NCI-H2081 (cell line): ENCODE measurements around the gene CERS1.

Source experiments
- DNase-seq, 2 experiments: peaks; one replicate each; lab custom pipeline; 2025; lab: John Stamatoyannopoulos, UW

The CERS1 gene

GRCh38 chr19:18839465-18840287 is 56.3 kb downstream of the CERS1 start:
- DNase-seq, result no peak

DNA sequence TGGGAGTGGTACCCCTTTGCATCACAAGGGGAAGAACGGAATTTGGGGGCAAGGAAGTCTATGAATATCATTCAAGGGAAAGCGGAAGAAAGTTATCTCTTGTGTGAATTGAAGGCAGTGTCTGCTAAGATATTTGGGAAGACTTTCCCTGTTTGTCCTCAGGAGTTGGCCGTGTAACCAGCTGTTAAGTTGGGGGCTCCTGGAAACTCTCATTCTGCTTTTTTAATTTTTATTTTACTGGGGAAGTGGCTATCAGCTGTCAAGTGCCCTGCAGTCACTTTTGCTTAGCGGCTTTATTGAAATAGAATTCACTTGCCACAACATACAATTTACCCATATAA is 61.3 kb downstream of the CERS1 start:
- no peak for DNase-seq

- DNase-seq, result peak; percentile 54 to 77
These were observed 61.9 kb downstream of the CERS1 start for GRCh38 chr19:18833849-18834643.

GRCh38 chr19:18833141-18833476 is 62.8 kb downstream of the CERS1 start:
- DNase-seq, result no peak

DNA sequence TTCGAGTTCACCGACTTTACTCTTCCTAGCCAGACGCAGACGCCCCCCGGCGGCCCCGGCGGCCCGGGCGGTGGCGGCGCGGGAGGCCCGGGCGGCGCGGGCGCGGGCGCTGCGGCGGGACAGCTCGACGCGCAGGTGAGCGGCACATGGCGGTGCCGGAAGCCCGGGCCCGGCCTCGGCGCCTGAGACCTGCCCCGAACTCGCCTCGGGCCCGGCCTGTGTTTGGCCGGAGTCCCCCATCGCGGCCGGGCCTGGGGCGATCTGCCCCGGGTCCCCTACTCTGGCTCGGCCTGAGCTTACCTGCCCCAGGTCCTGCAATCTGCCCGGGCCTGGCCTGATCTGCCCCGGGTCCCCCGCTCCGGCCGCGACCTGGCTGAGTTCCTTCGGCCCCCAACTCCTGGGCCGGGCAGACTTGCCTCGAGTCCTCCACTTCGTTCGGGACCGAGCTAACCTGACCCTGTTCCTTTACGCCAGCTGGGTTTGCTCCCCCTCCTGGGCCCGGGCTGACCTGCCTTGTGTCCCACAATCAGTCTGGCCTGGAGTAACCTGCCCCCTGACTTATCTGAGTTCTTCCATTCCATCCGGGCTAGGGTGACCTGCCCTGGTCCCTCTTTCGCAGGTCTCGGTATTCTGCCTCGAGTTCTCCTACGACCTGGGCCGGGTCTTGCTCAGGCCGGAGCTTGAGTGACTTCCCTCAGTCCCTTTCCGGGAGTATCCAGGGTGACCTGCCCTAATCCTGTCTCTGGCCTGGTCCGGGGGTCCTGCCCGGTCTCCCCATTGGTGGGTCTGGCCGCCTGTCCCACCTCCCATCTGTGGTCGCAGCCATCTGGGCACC is 63.4 kb downstream of the CERS1 start:
- peak in 1 of 2 experiments; percentile 40 for DNase-seq

DNA sequence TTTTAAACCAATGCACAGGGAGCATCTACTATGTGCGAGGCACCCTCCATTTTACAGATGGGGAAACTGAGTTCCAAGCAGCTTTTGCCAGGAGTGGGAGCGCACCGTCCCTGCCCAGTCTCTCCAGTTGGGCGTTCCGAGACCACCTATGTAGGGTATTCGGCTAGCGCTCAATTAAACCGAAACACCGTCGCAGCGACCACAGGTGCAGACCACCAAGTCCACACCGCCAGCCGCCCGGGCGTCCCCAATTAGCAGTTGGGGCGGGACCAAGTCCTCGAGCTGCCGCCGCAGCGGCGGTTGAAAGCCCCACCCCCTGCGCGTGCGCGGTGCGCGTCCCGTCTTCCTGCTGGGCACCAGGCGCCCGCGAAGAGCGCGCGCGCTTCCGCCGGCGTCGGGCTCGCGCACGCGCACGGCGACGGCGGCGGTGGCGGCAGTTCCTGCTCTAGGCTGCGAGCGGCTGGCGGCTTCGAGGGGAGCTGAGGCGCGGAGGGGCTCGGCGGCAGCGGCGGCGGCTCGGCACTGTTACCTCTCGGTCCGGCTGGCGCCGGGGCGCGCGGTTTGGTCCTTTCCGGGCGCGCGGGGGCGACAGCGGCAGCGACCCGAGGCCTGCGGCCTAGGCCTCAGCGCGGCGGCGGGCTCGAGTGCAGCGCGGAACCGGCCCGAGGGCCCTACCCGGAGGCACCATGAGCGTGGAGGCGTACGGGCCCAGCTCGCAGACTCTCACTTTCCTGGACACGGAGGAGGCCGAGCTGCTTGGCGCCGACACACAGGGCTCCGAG is 64.2 kb downstream of the CERS1 start, which contains the start of gene UPF1:
UPF1 (plus strand) TSS at position 436 of the 782 bp plus-strand sequence; CDS start at position 687, 251 bp downstream.
- peak; percentile 93 for DNase-seq

- no peak for DNase-seq
These were observed 65.5 kb downstream of the CERS1 start for GRCh38 chr19:18830488-18830887.

- no peak for DNase-seq
These were observed 67.2 kb downstream of the CERS1 start for GRCh38 chr19:18828786-18829185.
